Suprapubic skin (tissue), 4 donors: ENCODE data around the gene MDN1. TPM values are rescaled to one million over a fixed set of nuclear protein-coding genes. Genes with fewer than 3 reads are reported as not detected.
"Not testable (repeated sequence)": the region's sequence is repeated elsewhere in the genome, so short reads cannot be mapped to it uniquely, and the experiment has no call there.

Experiments
- DNase-seq, 2 donors: peaks; one replicate each; pipeline ENCODE4 v3.0.0-alpha.2; 2019; ENCODE audit warnings: low spot score in 2 of 2
- H3K27ac ChIP-seq: fragments of 200-600 bp; sonication (generic); one replicate; pipeline ENCODE4 v1.5.1; 2019
- H3K27me3 ChIP-seq: fragments of 200-600 bp; sonication (generic); one replicate; pipeline ENCODE4 v1.5.1; 2019
- H3K36me3 ChIP-seq: fragments of 200-600 bp; sonication (generic); one replicate; pipeline ENCODE4 v1.5.1; 2019
- H3K4me1 ChIP-seq: fragments of 200-600 bp; sonication (generic); one replicate; pipeline ENCODE4 v1.5.1; 2019
- H3K4me3 ChIP-seq: fragments of 200-600 bp; sonication (generic); one replicate; pipeline ENCODE4 v1.5.1; 2019; ENCODE audit warnings: mild to moderate bottlenecking
- H3K9me3 ChIP-seq: fragments of 200-600 bp; sonication (generic); one replicate; pipeline ENCODE4 v1.5.1; 2019
- CTCF ChIP-seq, 2 donors: fragments of 200-600 bp in 1 of 2; fragments of 450-650 bp in 1 of 2; sonication (generic) in 1 of 2; IDR thresholded peaks; one replicate each; pipeline ENCODE4 v1.5.1; 2016 to 2019; ENCODE audit warnings: antibody characterized with exemption in 2 of 2, mild to moderate bottlenecking in 1 of 2, moderate library complexity in 1 of 2
- EP300 ChIP-seq: sonication (generic); formaldehyde crosslinking; IDR thresholded peaks from one replicate; pipeline ENCODE4 v1.6.1; 2017; ENCODE audit warnings: antibody characterized with exemption
- POLR2A ChIP-seq, 2 donors: fragments of 450-650 bp; IDR thresholded peaks; one replicate each; pipeline ENCODE4 v1.6.1; 2017; ENCODE audit warnings: antibody characterized with exemption in 2 of 2, mild to moderate bottlenecking in 2 of 2, moderate library complexity in 2 of 2
- POLR2AphosphoS5 ChIP-seq, 3 donors: sonication (generic); formaldehyde crosslinking; IDR thresholded peaks; one replicate each; pipeline ENCODE4 v1.6.1; 2017; ENCODE audit warnings: antibody characterized with exemption in 3 of 3
- WGBS: methylation state at CpG from one replicate; pipeline ENCODE4 v1.1.5; 2018; 5-methylcytosine and 5-hydroxymethylcytosine counted together
- total RNA-seq, 4 donors: library from RNA; depleted of rRNA; stranded (reverse); fragments of >200 nt; gene quantifications; one replicate each; pipeline ENCODE4 v1.1.0, GENCODE V29; 2016

The MDN1 gene
- total RNA-seq, 4 donors from 2014 or later = 33.1 to 70.4 (median 44.5) TPM

DNA sequence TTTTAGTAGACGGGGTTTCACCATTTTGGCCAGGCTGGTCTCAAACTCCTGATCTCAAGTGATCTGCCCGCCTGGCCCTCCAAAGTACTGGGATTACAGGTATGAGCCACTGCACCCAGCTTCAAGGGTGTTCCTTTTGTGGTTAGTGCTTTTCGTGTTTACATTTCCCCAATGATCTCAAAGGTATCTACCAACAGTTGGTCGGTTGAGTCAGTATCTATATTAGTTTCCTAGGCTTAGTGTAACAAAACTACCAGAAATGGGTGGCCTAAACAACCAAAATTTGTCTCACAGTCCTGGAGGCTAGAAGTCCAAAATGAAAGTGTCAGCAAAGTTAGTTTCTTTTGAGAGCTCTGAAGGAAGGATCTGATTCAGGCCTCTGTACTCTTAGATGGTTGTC, 40.1 kb upstream of the MDN1 start:
- TF ChIP-seq POLR2A (IDR thresholded peaks at IDR 0.05) (no peak), EP300 (no peak), POLR2AphosphoS5 (IDR thresholded peaks at IDR 0.05) (no peak), CTCF (IDR thresholded peaks at IDR 0.05) (no peak)

GRCh38 chr6:89858041-89858440, 38.4 kb upstream of the MDN1 start:
- Histone ChIP-seq H3K36me3 (peaks cover 97% of the 10 kb centered on the region), H3K4me3 (no peak overlapping the region), H3K27ac (no peak overlapping the region), H3K27me3 (no peaks in the 10 kb centered on the region), H3K9me3 (no peaks in the 10 kb centered on the region), H3K4me1 (no peaks in the 10 kb centered on the region)
- 95% methylated on average over 1 of the region's 1 CpG for WGBS
- DNase-seq = no peak
- no peak for TF ChIP-seq POLR2A (IDR thresholded peaks at IDR 0.05)
- no peak for TF ChIP-seq EP300
- no peak for TF ChIP-seq POLR2AphosphoS5 (IDR thresholded peaks at IDR 0.05)
- no peak for TF ChIP-seq CTCF (IDR thresholded peaks at IDR 0.05)

More for the DNA sequence above, 40.1 kb upstream of the MDN1 start:
- Histone ChIP-seq H3K27ac (no peak overlapping the region), H3K27me3 (no peaks in the 10 kb centered on the region), H3K4me1 (no peaks in the 10 kb centered on the region), H3K4me3 (no peak overlapping the region), H3K9me3 (no peaks in the 10 kb centered on the region), H3K36me3 (peaks cover 95% of the 10 kb centered on the region)
- DNase-seq = no peak
- 97% methylated on average over 4 of the region's 4 CpGs for WGBS

DNA sequence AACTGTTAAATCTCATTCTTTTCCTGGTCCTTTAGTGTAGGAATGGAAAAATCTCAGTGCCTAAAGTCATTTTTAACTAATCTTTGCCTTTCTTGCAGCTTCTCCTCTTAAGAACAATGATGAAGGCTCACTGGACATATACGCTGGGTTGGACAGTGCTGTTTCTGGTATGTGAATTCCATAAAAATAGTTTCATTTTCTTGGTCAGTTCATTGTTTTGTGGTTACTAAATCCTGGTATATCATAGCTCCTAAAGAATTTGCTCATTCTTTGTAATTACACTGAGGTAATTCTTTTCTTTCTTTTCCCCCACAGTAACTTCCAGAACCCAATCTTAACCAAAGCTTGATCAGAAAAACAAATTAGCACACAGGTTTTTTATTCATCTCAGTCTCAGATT, 33.5 kb upstream of the MDN1 start:
- WGBS = 96% methylated on average over 1 of the region's 1 CpG
- DNase-seq = no peak

GRCh38 chr6:89847513-89847912, 27.9 kb upstream of the MDN1 start:
- H3K9me3 ChIP-seq, H3K27ac ChIP-seq, DNase-seq, H3K4me3 ChIP-seq, H3K27me3 ChIP-seq, H3K4me1 ChIP-seq: not testable (repeated sequence)
- over 99% methylated on average over 5 of the region's 5 CpGs for WGBS
- H3K36me3 ChIP-seq = peaks cover 31% of the 10 kb centered on the region

More for the DNA sequence above, 33.5 kb upstream of the MDN1 start:
- no peaks in the 10 kb centered on the region for H3K9me3 ChIP-seq
- no peak overlapping the region for H3K4me3 ChIP-seq
- TF ChIP-seq POLR2AphosphoS5 (IDR thresholded peaks at IDR 0.05) (no peak), EP300 (no peak), POLR2A (IDR thresholded peaks at IDR 0.05) (no peak), CTCF (IDR thresholded peaks at IDR 0.05) (no peak)
- no peaks in the 10 kb centered on the region for H3K4me1 ChIP-seq
- H3K27ac ChIP-seq = no peak overlapping the region
- no peaks in the 10 kb centered on the region for H3K27me3 ChIP-seq
- H3K36me3 ChIP-seq = peaks cover 72% of the 10 kb centered on the region

DNA sequence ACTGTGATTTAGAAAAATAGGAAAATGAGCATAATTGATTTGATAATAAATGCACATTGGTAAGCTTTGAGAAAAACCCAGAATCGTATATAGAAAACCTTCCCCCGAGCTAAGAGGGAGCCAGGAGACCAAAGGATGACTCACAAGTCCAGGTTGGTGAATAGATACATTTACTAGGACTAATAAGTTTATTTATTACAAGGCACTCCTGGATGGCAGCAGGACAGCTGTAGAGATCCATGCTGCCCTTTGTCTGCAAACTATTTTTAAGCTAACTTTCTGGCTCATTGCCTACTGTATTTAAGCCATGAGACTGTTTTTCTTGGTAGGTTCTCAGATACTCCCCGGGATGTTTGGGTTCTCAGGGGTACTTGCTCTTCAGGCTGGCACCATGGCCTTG, 23.5 kb upstream of the MDN1 start:
- peaks cover 9% of the 10 kb centered on the region for H3K36me3 ChIP-seq

More for the DNA sequence above, 23.5 kb upstream of the MDN1 start:
- 54% methylated on average over 3 of the region's 3 CpGs for WGBS
- DNase-seq = no peak
- Histone ChIP-seq H3K27ac (no peak overlapping the region), H3K9me3 (no peaks in the 10 kb centered on the region), H3K27me3 (no peaks in the 10 kb centered on the region), H3K4me1 (peaks cover 4% of the 10 kb centered on the region), H3K4me3 (no peak overlapping the region)
- TF ChIP-seq POLR2A (IDR thresholded peaks at IDR 0.05) (no peak), POLR2AphosphoS5 (IDR thresholded peaks at IDR 0.05) (no peak), EP300 (no peak), CTCF (IDR thresholded peaks at IDR 0.05) (no peak)
